Activated T-helper 1 cell treated with Interleukin-2 at 50 U/mL for 16 hours (primary cell): Measurements from ENCODE around the gene NCAPH2.

ENCODE experiments used
- DNase-seq: peaks from one replicate; pipeline ENCODE4 v3.0.0-alpha.2; 2020; ENCODE audit warnings: low read depth

NCAPH2 gene

DNA sequence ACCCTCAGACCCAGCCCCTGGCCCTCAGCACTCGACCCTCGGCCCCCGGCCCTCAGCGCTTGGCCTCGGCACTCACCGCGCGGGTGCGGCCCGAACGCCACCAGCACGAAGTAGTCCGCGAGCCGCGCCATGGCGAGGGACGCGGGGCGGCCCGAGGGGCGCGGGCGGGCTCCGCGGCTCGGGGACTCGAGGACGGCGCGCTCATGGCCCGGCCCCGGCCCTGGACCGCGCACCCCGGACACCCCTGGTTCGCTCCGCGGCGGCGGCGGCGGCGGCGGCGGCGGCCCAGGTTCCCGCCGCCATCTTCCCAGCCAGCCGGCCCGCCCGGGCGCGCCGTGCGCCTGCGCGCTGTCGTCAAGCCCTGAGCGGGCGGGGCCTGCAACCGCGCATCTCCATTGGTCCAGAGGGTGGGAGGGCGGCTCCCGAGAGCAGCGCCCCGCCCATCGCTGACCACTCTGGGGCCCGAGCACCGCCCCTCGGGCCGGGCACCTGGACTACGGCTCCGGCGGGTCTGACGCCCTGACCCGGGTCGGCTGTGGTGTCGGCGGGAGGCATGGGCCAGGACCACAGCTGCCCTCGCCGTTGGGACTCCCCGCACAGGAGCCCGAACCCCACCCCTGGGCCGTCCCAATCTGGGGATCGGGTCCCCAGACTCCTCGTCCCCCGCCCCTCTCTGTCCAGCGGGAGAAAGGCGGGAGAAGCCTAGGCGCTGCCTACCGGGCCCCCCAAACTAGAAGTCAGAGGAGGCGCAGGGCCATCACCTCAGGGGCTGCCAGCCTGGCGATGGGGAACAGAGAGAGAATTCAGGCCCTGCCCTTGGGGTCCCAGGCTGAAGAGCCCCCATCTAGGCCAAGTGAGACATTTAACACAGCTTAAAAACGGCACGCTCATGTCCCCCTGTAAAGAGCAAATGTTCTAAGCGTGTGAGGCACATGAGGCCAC lies 33.0 kb upstream of the NCAPH2 start, which contains the start of gene SBF1:
Gene SBF1, minus strand, starts transcription at position 326 of the 942 bp plus-strand sequence. Its CDS starts 195 bp downstream, at position 131.
- peak; percentile 85 for DNase-seq

DNA sequence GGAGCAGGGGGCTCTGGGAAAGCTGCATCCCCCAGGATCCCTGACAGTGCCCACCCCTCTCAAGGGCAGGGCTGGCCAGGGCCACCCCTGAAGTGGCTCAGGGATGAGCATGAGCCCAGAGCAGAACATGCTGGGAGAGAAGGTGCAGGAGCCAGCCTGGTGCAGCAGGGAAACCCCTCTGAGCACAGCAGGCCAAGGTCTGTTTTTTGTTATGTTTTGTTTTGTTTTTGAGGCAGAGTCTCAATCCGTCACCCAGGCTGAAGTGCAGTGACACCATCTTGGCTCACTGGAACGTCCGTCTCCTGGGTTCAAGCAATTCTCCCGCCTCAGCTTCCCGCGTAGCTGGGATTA lies 32.4 kb upstream of the NCAPH2 start:
- no peak for DNase-seq

DNA sequence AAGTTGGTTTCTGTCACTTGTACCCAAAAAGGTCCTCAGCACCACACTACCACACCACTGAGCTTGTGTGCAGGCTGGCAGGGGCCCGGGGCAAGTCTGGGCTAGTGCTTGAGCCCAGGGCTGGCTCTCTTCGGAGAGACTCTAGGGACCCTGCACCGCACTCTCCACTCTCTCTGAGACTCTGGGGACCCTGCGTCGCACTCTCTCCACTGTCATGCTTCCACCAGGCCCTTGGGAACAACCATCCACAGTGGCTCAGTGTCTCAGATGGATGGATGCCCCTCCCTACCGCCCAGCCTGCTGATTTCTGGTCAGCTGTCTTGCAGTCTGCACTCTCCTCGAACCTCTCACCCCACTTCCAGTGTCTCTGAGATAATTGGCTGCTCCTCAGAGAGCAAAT lies 31.2 kb upstream of the NCAPH2 start:
- DNase-seq, result no peak

DNA sequence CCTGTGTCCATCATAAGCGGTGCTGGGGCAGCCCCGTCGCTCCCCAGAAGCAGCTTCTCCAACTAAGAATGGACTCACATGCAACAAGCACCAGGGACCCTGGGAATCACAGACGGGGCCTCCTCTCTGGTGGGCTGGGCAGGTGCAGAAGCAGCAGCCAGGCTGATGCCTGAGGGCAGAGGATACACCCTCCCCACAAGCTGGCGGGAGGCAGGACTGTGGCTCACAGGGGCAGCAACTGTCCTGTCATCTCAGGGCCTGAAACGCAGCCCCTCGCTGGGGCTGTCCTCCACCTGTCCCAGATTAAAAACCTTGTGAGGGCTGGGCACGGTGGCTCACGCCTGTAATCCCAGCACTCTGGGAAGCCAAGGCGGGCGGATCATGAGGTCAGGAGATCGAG lies 30.1 kb upstream of the NCAPH2 start:
- no peak for DNase-seq

DNA sequence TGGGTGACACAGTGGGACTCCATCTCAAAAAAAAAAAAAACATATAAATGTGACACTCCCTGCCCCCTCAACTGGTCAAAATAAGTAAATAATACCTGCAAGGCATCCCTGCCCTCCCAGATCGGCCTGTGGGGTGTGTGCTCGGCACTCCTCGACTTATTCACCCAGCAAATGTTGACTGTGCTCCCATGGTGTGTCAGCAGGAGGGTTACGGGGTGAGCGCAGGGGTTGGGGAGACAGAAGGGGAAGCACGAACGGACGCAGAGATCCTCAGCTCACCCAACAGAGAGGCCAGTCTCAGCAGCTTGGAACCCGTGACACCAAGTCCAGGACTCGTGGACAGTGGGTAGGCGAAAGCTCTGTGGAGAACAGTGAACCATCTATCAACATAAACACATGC lies 28.3 kb upstream of the NCAPH2 start:
- DNase-seq, result no peak

DNA sequence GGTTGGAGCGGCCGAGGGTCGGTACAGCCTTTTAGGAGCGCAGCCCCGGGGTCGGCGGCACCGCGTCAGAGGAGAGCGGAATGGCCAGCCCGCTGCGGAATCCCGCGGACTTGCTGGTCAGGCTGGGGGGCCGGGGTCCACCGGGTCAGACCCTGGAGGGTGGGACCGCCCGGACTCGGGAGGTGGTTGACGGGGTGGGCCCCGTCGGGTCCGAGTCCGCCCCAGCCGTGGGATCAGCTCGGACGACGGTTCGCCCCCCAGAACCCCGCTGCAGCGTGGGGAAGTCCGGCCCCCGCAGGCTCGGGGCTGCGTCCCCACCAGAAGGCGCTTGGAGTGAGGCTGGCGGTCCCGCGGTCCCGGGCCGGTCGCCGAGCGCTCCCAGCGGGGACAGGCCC lies 27.0 kb upstream of the NCAPH2 start:
- DNase-seq, result no peak

DNA sequence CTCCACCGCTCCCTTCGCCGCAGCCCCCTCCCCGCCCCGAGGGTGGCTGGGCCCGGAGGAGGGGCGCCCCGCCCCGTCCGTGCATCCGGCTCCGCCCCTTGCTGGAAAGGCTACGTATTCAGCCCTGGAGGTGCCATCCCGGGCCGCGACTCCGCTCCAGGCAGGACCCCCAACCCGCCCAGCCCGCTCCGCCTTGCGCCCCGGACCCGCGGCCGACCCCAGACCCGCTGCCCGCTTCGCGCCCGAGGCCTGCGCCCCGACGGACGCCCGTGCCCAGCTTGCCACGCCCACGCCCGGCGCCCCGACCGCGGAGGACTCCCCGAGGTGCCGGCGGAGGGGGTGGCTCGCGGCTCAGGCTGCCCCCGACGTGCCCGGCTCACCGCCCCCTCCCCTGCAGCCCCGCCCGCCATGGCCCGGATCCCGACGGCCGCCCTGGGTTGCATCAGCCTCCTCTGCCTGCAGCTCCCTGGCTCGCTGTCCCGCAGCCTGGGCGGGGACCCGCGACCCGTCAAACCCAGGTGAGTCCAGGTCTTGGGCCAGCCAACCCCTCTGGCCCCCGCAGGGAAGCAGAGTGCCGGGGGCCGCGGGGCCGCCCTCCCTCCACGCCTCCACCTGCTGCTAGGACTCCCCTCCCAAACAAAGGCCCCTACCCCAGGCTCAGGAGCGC lies 26.5 kb upstream of the NCAPH2 start, which contains the start of gene ADM2:
Gene ADM2, plus strand, starts transcription at position 104 of the 667 bp plus-strand sequence. Its CDS starts 305 bp downstream, at position 409.
- DNase-seq, result peak; percentile 51

DNA sequence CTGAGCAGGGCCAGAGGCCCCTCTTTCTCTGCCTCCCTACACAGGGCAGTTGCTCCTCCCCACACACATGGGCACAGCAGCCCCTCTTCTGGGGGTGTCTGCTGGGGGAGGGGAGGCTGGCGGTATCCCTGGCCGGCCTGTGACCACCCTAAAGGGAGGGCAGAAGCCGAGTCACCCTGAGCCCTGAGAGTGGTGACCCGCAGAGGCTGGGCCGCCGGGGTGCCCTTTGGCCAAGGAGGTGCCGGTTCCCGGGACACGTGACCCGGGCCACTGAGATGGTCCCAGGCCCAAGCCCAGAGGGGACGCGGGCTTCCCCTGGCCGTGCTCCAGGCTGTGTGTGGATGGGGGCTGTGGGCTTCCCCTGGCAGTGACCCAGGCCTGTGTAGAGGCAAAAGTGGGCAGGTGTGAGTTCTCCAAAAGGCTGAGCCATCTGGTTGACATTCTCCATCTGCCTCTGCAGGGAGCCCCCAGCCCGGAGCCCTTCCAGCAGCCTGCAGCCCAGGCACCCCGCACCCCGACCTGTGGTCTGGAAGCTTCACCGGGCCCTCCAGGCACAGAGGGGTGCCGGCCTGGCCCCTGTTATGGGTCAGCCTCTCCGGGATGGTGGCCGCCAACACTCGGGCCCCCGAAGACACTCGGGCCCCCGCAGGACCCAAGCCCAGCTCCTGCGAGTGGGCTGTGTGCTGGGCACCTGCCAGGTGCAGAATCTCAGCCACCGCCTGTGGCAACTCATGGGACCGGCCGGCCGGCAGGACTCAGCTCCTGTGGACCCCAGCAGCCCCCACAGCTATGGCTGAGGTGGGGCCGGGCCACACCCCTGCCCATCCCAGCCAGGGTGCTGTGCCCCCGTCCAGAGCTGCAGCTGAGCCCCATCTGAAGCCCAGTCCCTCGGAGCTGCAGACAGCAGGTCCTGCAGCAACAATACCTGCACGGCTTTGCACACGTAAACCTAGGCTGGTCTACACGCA lies 25.6 kb upstream of the NCAPH2 start:
- DNase-seq, result no peak

DNA sequence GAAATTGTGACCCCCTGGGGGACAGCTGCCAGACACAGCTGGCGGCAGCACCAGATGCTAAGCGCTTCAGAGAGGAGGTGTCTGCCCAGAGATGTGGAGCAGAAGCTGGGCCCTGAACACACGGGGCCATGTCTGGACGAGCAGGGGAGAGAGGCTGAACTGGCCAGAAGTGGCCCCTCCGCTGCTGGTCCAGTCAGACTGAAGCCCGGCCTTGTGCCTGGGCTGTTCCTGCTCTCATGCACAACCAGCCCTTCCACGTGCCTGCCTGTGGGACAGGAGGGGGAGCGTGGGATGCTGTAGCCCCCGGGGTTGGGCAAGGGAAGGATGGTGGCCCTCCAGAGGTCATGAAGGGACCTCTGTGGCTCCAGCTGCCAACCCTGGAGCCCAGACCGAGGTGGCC lies 24.9 kb upstream of the NCAPH2 start:
- no peak for DNase-seq

DNA sequence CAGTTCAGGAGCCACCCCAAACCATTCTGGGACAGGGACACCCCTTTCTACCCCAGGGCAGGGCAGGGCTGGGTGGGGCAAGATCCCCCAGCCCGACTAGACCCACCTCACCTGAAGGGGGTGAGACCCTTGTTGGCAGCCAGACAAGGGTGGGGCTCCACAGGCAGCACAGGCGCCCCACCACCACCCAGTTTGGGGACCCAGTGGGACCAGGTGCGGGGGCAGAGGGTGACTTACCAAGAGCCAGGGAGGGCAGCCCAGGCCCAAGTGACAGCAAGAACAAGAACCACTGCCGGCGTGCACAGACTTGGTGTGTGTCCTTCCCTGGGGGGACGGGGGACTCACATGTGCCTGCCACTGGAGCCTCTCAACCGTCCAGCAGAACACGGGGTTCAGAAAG lies 24.5 kb upstream of the NCAPH2 start:
- no peak for DNase-seq

DNA sequence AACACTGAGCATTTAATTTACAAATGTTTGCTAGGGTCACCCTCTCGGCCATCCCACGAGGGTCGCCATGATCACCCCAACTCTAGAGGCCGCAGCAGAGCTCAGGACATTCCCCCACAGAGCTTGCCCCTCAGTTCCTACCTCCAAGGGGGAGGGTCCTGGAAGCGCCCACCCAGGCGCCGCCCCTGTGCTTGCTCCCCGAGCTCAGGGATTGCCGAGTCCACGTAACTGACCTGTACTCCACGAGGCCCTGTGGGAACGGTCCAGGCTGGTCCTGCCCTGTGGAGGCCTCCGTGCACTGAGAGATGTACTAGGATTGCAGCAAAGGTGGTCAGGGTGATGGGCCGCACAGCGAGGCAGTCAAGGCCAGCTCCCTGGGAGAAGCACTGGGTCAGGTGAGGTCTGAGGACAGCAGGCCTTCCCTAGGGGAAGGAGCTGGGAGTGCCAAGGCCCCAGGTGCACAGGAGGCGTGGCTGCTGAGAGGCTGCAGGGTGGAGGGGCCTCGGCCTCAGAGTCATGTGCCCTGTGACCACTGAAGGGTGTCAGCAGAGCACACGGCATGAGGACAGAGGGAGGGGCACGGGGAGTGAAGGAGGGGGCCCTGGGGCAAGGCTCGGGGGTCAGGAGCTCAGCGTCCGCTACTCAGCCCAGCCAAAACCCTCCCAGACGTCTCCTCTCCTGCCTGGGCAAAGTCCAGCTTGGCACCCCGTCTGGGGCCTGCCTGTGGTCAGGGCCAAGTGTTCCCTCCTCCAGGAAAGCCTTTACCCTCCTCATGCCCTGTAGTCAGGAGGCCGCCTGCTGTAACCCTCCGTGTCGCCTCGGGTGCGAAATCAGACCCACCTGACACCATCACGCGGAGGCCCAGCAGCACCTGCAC lies 23.8 kb upstream of the NCAPH2 start:
- DNase-seq, result no peak

DNA sequence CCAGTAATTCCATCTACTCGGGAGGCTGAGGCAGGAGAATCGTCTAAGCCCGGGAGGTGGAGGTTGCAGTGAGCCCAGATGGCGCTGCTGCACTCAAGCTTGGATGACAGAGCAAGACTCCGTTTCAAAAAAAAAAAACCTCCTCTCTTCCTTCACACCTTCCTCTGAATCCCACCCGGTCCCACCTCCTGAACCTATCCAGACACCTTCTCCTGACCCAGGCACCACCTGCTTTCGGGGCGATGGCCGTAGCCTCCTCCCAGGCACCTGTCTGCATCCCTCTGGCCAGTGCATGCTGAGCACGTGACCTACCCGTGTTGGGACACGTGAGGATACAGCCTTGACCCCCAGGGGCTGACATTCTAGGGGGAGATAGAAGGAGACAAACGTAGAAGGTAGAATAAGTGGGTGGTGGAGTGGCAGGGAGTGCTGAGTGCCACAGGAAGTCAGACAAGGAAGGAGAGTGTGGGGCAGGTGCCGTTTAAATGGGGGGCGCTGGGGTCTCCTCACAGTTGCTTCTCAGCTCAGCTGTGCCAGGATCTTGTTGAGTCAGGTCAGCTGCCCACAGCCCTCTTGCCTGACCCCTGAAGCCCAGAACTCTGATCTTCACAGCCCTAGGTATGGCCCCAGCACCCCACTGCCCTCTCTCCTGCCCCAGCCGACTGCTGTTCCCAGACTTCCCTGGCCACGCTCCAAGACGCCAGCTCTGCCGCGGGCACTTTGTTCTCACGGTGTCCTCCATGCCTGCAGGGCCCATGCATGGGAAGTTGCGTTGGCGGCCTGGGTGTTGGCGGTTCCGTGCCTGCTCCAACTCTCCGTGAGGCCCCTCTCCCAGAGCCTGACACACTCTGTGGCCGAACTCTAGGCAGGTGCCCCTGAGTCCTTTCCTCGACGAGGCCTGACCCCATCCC lies 22.5 kb upstream of the NCAPH2 start:
- DNase-seq, result no peak

DNA sequence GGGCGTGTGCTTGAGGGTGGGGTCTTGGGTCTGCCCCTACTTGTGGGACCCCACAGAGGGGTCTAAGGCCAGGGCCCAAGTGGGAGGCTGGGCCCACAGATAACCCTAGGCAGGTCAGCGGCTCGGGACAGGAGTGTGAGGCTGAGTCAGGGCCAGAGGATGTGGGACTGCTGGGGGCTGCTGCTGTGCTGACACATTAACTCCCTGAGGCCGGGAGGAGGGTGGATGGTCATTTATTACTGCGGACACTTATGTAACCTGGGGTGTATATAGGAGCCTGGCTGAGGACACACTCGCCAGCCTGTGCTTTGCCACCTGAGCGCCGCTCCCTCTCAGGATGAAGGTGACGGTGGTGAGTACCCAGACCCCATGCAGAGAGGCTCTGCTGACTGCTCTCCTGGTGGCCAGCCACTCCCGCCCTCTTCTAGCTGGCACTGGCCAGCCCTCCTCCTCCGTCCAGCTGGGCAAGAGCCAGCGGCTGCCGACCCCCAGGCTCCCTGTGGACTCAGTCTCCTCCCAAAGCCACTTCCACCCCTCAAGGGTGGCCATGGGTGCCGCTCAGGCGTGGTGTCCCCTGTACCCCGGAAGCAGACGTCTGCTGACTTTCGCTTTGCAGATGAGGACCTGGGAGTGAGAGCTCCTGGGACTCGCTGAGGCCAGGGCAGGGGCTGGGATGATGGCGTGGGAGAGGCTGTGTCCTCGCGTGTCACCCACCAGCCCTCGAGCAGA lies 21.3 kb upstream of the NCAPH2 start, which contains the start of gene MIOX:
Gene MIOX, plus strand, starts transcription at position 299 of the 729 bp plus-strand sequence. Its CDS starts 39 bp downstream, at position 338.
- DNase-seq, result no peak

DNA sequence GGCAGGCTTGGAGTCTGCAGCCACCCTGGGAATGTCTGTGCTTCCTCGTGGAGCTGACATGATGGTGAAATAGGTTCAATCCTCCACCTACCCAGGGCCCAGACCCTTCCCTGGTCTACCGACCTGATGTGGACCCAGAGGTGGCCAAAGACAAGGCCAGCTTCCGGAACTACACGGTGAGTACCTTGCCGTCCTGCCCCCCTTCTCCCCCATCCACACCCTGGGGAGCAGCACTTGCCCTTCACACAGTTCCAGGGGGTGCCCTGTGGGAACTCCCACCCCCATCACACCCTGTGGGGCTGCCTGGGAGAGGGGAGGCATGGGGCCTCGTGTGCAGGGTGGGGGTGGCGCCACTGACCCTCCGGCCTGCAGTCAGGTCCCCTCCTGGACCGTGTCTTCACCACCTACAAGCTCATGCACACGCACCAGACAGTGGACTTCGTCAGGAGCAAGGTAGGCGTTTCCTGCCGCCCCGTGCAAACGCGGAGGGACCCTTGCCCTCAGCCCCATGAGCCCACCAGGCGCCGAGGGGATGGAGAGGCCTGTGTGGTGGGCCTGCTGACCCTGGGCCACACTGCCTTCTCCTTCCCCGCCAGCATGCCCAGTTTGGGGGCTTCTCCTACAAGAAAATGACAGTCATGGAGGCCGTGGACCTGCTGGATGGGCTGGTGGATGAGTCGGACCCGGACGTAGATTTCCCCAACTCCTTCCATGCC lies 20.6 kb upstream of the NCAPH2 start:
- DNase-seq, result no peak

DNA sequence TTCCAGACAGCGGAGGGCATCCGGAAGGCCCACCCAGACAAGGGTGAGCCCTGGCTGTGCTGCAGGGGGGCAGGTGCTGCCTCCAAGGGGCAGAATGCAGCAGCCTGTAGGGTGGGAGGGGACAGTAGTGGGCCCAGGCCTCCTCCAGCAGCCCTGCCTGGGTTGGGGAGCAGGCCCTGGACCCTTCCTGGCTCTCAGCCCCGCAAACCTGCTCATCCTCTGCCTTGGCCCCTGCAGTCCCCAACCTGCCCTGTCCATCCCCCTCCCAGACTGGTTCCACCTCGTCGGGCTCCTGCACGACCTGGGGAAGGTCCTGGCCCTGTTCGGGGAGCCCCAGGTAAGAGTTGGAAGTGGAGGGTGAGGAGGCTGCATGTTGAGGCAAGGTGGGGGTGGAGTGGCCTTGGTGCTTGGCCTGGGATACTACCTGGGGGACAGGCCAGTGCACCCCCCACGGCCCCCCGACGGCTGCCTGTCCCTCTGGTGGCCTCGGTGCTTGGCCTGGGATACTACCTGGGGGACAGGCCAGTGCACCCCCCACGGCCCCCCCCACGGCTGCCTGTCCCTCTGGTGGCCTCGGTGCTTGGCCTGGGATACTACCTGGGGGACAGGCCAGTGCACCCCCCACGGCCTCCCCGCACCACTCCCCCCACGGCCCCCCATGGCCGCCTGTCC lies 19.9 kb upstream of the NCAPH2 start:
- no peak for DNase-seq

DNA sequence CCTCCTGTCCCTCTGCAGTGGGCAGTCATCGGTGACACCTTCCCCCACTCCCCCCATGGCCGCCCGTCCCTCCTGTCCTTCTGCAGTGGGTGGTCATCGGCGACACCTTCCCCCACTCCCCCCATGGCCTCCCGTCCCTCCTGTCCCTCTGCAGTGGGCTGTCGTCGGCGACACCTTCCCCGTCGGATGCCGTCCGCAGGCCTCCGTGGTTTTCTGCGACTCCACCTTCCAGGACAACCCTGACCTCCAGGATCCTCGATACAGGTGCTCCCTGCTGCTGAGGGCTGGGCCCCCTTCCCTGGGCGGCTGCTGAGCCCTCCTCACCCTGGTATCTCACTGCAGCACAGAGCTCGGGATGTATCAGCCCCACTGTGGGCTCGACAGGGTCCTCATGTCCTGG lies 19.1 kb upstream of the NCAPH2 start:
- DNase-seq, result no peak

DNA sequence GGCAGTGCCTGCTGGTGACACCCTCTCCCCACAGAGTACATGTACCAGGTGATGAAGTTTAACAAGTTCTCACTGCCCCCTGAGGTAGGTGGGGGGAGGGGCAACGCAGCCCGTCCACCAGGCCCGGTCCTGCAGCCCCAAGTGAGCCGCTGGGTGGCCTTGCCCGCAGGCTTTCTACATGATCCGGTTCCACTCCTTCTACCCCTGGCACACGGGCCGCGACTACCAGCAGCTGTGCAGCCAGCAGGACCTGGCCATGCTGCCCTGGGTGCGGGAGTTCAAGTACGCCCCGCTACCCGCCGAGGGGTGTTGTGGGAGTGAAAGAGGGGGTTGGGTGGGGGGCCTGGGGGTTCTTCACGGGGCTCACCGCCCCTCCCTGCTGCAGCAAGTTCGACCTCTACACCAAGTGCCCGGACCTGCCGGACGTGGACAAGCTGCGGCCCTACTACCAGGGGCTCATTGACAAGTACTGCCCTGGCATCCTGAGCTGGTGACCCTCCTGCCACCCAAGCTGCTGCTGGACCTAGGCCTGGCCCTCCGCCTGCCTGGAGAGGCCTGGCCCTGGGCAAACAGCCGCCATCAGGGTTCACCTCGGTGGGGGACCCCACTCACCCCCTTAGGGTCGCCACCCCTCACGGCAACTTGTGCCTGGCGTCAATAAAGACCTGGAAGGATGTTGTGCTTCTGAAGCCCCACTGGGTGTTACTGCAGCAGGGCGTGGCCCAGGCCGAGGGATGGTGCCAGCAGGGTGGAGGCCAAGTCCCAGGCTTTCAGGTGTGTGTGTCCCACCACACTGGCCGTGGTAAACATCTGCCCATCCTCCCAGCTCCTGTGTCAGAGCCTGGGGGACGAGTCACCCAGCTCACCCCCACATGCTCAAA lies 18.4 kb upstream of the NCAPH2 start:
- DNase-seq, result no peak
